OCI-LY1 (cell line): ENCODE data around the gene CMTM8.

ENCODE experiments used
- H2AFZ ChIP-seq: fragments of 200-600 bp; sonication (generic), shearing (Covaris generic); 2 replicates; pipeline ENCODE4 v1.6.0; 2014; ENCODE audit warnings: antibody characterized with exemption, mild to moderate bottlenecking, low read length
- H3F3A ChIP-seq: fragments of 200-600 bp; sonication (generic), shearing (Covaris generic); 2 replicates; pipeline ENCODE4 v1.6.0; 2014; ENCODE audit warnings: mild to moderate bottlenecking, antibody characterized with exemption, low read length, moderate library complexity; ENCODE audit not compliant: insufficient read depth
- H3K27ac ChIP-seq: fragments of 200-600 bp; sonication (generic); 2 replicates; pipeline ENCODE4 v1.5.1; 2014; ENCODE audit warnings: low read length, mixed run types, mild to moderate bottlenecking, low read depth; ENCODE audit not compliant: poor library complexity, severe bottlenecking
- H3K27me3 ChIP-seq: fragments of 200-600 bp; sonication (generic); 2 replicates; pipeline ENCODE4 v1.6.0; 2014; ENCODE audit warnings: antibody characterized with exemption, mild to moderate bottlenecking, low read length, moderate library complexity; ENCODE audit not compliant: insufficient read depth
- H3K36me3 ChIP-seq: fragments of 200-600 bp; sonication (generic); 2 replicates; pipeline ENCODE4 v1.6.1; 2014; ENCODE audit warnings: mild to moderate bottlenecking, antibody characterized with exemption, low read length, moderate library complexity, mixed read lengths; ENCODE audit not compliant: insufficient read depth
- H3K4me1 ChIP-seq: fragments of 200-600 bp; sonication (generic); 2 replicates; pipeline ENCODE4 v1.5.1; 2014; ENCODE audit warnings: mild to moderate bottlenecking, low read length, moderate library complexity; ENCODE audit not compliant: insufficient read depth, severe bottlenecking
- H3K4me2 ChIP-seq: fragments of 200-600 bp; sonication (generic), shearing (Covaris generic); 2 replicates; pipeline ENCODE4 v1.6.1; 2014; ENCODE audit warnings: low read length
- H3K4me3 ChIP-seq: fragments of 200-600 bp; sonication (generic); 2 replicates; pipeline ENCODE4 v1.5.1; 2014; ENCODE audit warnings: low read length, low read depth, mild to moderate bottlenecking, mixed read lengths; ENCODE audit not compliant: poor library complexity, severe bottlenecking
- H3K79me2 ChIP-seq: fragments of 200-600 bp; shearing (Covaris generic); 2 replicates; pipeline ENCODE4 v1.6.1; 2016; ENCODE audit warnings: mixed run types, low read length, mixed read lengths; ENCODE audit not compliant: insufficient read depth
- H3K9ac ChIP-seq: fragments of 200-600 bp; sonication (generic), shearing (Covaris generic); 2 replicates; pipeline ENCODE4 v1.6.1; 2014; ENCODE audit warnings: mild to moderate bottlenecking, low read length, mixed read lengths
- H3K9me2 ChIP-seq: fragments of 200-600 bp; sonication (generic), shearing (Covaris generic); 2 replicates; pipeline ENCODE4 v1.6.1; 2014; ENCODE audit warnings: low read depth, mild to moderate bottlenecking, low read length, mixed read lengths
- H3K9me3 ChIP-seq: fragments of 200-600 bp; shearing (Covaris generic); 2 replicates; pipeline ENCODE4 v1.6.1; 2014; ENCODE audit warnings: low read length, mixed read lengths
- H4K20me1 ChIP-seq: fragments of 200-600 bp; sonication (generic), shearing (Covaris generic); 2 replicates; pipeline ENCODE4 v1.6.0; 2016; ENCODE audit warnings: mild to moderate bottlenecking, low read length; ENCODE audit not compliant: insufficient read depth
- CTCF ChIP-seq: fragments of 200-600 bp; sonication (generic), shearing (Covaris generic); IDR thresholded peaks from 2 replicates; pipeline ENCODE4 v1.5.1; 2017; ENCODE audit warnings: mild to moderate bottlenecking, antibody characterized with exemption, low read length, moderate library complexity, mixed read lengths
- EZH2 ChIP-seq: fragments of 200-600 bp; sonication (generic), shearing (Covaris generic); IDR thresholded peaks from 2 replicates; pipeline ENCODE4 v1.8.0; 2017; ENCODE audit warnings: borderline replicate concordance, mixed run types, mild to moderate bottlenecking, antibody characterized with exemption, low read length, moderate library complexity, mixed read lengths

Gene CMTM8

GRCh38 chr3:32398531-32398930 lies 160.1 kb downstream of the CMTM8 start:
- H3K9me3 ChIP-seq, result no peaks in the 10 kb centered on the region
- H2AFZ ChIP-seq, result no peak overlapping the region
- H3F3A ChIP-seq, result peaks cover 25% of the 10 kb centered on the region
- H3K36me3 ChIP-seq, result peaks cover 4% of the 10 kb centered on the region; the same call in 1 of the 2 replicates
- no peaks in the 10 kb centered on the region for H4K20me1 ChIP-seq
- TF ChIP-seq CTCF (no peak), EZH2 (no peak)
- no peaks in the 10 kb centered on the region for H3K9me2 ChIP-seq
- H3K4me3 ChIP-seq, result no peak overlapping the region
- no peak overlapping the region; the same call in 1 of the 2 replicates for H3K4me2 ChIP-seq
- H3K27ac ChIP-seq, result peak overlapping the region; percentile 30
- peaks cover 5% of the 10 kb centered on the region; the same call in 1 of the 2 replicates for H3K79me2 ChIP-seq
- H3K4me1 ChIP-seq, result peaks cover 87% of the 10 kb centered on the region
- H3K9ac ChIP-seq, result no peak overlapping the region
- H3K27me3 ChIP-seq, result no peaks in the 10 kb centered on the region

GRCh38 chr3:32399030-32399620 lies 160.6 kb downstream of the CMTM8 start:
- H3K4me1 ChIP-seq, result peaks cover 81% of the 10 kb centered on the region
- no peak overlapping the region for H2AFZ ChIP-seq
- peaks cover 4% of the 10 kb centered on the region; the same call in 1 of the 2 replicates for H3K36me3 ChIP-seq
- no peak overlapping the region for H3K9ac ChIP-seq
- no peak overlapping the region; the same call in 1 of the 2 replicates for H3K4me2 ChIP-seq
- TF ChIP-seq EZH2 (no peak), CTCF (peak; percentile 67)
- H3K9me2 ChIP-seq, result no peaks in the 10 kb centered on the region
- no peaks in the 10 kb centered on the region for H3K9me3 ChIP-seq
- H3K4me3 ChIP-seq, result no peak overlapping the region
- H3K27me3 ChIP-seq, result no peaks in the 10 kb centered on the region
- no peaks in the 10 kb centered on the region for H4K20me1 ChIP-seq
- H3K27ac ChIP-seq, result peak overlapping the region; percentile 91
- peaks cover 3% of the 10 kb centered on the region; the same call in 1 of the 2 replicates for H3K79me2 ChIP-seq
- peaks cover 19% of the 10 kb centered on the region for H3F3A ChIP-seq

- no peaks in the 10 kb centered on the region for H3K27me3 ChIP-seq
- H3K9ac ChIP-seq, result peak overlapping the region; percentile 71
- H3K27ac ChIP-seq, result peak overlapping the region; percentile 91
- H3K4me1 ChIP-seq, result peaks cover 62% of the 10 kb centered on the region
- H2AFZ ChIP-seq, result no peak overlapping the region
- no peaks in the 10 kb centered on the region for H3K36me3 ChIP-seq
- peaks cover 15% of the 10 kb centered on the region for H3F3A ChIP-seq
- peak overlapping the region; percentile 57 for H3K4me3 ChIP-seq
- H3K79me2 ChIP-seq, result peaks cover 3% of the 10 kb centered on the region; the same call in 1 of the 2 replicates
- no peaks in the 10 kb centered on the region for H4K20me1 ChIP-seq
- H3K9me2 ChIP-seq, result no peaks in the 10 kb centered on the region
- no peaks in the 10 kb centered on the region for H3K9me3 ChIP-seq
- H3K4me2 ChIP-seq, result peak overlapping the region; percentile 73
- no peak for TF ChIP-seq CTCF
- TF ChIP-seq EZH2, result no peak
These were observed 162.6 kb downstream of the CMTM8 start for GRCh38 chr3:32401126-32401525.
